HCT116 (cell line): ENCODE data around the gene MEI1.

Source experiments
- CEBPB ChIP-seq: IDR thresholded peaks from 2 replicates; pipeline ENCODE4 v1.6.1; 2012; ENCODE audit warnings: low read depth
- EGR1 ChIP-seq: IDR thresholded peaks from 2 replicates; pipeline ENCODE4 v1.6.1; 2012; ENCODE audit warnings: low read depth
- FOSL1 ChIP-seq: IDR thresholded peaks from 2 replicates; pipeline ENCODE4 v1.6.1; 2012; ENCODE audit warnings: low read depth
- JUND ChIP-seq: IDR thresholded peaks from 2 replicates; pipeline ENCODE4 v1.6.1; 2012
- POLR2A ChIP-seq: IDR thresholded peaks from 2 replicates; pipeline ENCODE4 v1.7.0; 2011; ENCODE audit warnings: borderline replicate concordance; ENCODE audit not compliant: insufficient read depth, insufficient read length; ENCODE audit errors: extremely low read depth
- POLR2AphosphoS5 ChIP-seq: IDR thresholded peaks from 2 replicates; pipeline ENCODE4 v1.6.1; 2011; ENCODE audit warnings: mild to moderate bottlenecking, low read depth, low read length, moderate library complexity
- RAD21 ChIP-seq: IDR thresholded peaks from 2 replicates; pipeline ENCODE4 v1.6.1; 2012; ENCODE audit warnings: low read depth, mild to moderate bottlenecking
- SIN3A ChIP-seq: IDR thresholded peaks from 2 replicates; pipeline ENCODE4 v1.6.1; 2012; ENCODE audit warnings: low read depth
- SRF ChIP-seq: IDR thresholded peaks from 2 replicates; pipeline ENCODE4 v1.6.1; 2012; ENCODE audit warnings: low read depth
- TCF7L2 ChIP-seq: IDR thresholded peaks from 2 replicates; pipeline ENCODE4 v1.7.0; 2011; ENCODE audit warnings: borderline replicate concordance, inconsistent platforms; ENCODE audit not compliant: insufficient read depth, insufficient read length; ENCODE audit errors: extremely low read depth
- ZNF274 ChIP-seq: fragments of 200-500 bp; sonication (Bioruptor generic); IDR thresholded peaks from 2 replicates; pipeline ENCODE4 v1.6.1; 2014; ENCODE audit warnings: mild to moderate bottlenecking, low read depth, low read length, inconsistent platforms
- TF ChIP-seq, protein P1 (sequence below), 3 experiments: fragments of 200-600 bp in 1 of 3; sonication (generic) in 1 of 3; IDR thresholded peaks in 2 of 3; conservative IDR thresholded peaks in 1 of 3; 2 replicates each; pipeline ENCODE4 v1.5.1; 2012 to 2017; ENCODE audit warnings: low read depth in 2 of 3, low read length in 2 of 3, antibody characterized with exemption in 1 of 3, borderline replicate concordance in 1 of 3, control low read depth in 1 of 3, mild to moderate bottlenecking in 1 of 3, mixed read lengths in 1 of 3, mixed run types in 1 of 3, moderate library complexity in 1 of 3; ENCODE audit not compliant: insufficient read depth in 1 of 3
- TF ChIP-seq, protein P2 (sequence below): IDR thresholded peaks from 2 replicates; pipeline ENCODE4 v1.6.1; 2012; ENCODE audit warnings: low read depth

DNA sequence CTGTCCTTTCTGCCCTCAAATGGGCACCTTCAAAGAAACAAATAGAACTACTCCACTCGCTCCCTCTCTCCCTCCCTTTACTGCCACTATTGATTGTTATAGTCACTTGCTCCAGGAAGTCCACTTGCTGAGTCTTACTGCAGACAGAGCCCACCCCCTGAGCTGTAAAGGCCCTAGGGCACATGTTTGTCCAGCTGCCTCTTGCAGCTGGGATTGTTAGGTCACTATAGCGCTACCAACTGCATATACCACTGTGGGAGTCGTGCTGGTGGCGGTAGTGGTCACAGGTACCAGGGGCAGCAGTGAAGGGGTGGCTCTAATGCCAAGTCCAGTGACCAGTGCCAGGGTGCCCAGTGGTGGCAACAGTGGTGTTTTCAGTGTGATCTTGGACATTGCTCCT lies 129.2 kb downstream of the MEI1 start:
- TF ChIP-seq, protein P1, sequence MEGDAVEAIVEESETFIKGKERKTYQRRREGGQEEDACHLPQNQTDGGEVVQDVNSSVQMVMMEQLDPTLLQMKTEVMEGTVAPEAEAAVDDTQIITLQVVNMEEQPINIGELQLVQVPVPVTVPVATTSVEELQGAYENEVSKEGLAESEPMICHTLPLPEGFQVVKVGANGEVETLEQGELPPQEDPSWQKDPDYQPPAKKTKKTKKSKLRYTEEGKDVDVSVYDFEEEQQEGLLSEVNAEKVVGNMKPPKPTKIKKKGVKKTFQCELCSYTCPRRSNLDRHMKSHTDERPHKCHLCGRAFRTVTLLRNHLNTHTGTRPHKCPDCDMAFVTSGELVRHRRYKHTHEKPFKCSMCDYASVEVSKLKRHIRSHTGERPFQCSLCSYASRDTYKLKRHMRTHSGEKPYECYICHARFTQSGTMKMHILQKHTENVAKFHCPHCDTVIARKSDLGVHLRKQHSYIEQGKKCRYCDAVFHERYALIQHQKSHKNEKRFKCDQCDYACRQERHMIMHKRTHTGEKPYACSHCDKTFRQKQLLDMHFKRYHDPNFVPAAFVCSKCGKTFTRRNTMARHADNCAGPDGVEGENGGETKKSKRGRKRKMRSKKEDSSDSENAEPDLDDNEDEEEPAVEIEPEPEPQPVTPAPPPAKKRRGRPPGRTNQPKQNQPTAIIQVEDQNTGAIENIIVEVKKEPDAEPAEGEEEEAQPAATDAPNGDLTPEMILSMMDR (IDR thresholded peaks at IDR 0.05 in 2 of 3, conservative IDR thresholded peaks at IDR 0.05 in 1 of 3; ENCODE audit: borderline replicate concordance in 1 of 3, insufficient read depth in 1 of 3, low read depth in 2 of 3, low read length in 2 of 3): no peak
- TF ChIP-seq POLR2A (no peak), POLR2AphosphoS5 (no peak), SIN3A (no peak), TCF7L2 (no peak), JUND (no peak), ZNF274 (no peak), FOSL1 (no peak), EGR1 (no peak), CEBPB (no peak), RAD21 (no peak), SRF (no peak)
- TF ChIP-seq, protein P2, sequence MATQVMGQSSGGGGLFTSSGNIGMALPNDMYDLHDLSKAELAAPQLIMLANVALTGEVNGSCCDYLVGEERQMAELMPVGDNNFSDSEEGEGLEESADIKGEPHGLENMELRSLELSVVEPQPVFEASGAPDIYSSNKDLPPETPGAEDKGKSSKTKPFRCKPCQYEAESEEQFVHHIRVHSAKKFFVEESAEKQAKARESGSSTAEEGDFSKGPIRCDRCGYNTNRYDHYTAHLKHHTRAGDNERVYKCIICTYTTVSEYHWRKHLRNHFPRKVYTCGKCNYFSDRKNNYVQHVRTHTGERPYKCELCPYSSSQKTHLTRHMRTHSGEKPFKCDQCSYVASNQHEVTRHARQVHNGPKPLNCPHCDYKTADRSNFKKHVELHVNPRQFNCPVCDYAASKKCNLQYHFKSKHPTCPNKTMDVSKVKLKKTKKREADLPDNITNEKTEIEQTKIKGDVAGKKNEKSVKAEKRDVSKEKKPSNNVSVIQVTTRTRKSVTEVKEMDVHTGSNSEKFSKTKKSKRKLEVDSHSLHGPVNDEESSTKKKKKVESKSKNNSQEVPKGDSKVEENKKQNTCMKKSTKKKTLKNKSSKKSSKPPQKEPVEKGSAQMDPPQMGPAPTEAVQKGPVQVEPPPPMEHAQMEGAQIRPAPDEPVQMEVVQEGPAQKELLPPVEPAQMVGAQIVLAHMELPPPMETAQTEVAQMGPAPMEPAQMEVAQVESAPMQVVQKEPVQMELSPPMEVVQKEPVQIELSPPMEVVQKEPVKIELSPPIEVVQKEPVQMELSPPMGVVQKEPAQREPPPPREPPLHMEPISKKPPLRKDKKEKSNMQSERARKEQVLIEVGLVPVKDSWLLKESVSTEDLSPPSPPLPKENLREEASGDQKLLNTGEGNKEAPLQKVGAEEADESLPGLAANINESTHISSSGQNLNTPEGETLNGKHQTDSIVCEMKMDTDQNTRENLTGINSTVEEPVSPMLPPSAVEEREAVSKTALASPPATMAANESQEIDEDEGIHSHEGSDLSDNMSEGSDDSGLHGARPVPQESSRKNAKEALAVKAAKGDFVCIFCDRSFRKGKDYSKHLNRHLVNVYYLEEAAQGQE: no peak
